Measurements from ENCODE around the gene RNF44. TPM values are rescaled to one million over a fixed set of nuclear protein-coding genes. Genes with fewer than 3 reads are reported as not detected.

RNF44 gene
- total RNA-seq, 4 donors from 2014 or later, result 1.2 to 32.6 (median 9.2) TPM

- H3K9me3 ChIP-seq, result no peaks in the 10 kb centered on the region
- no peak overlapping the region for H3K27ac ChIP-seq
- intact Hi-C loops (cut with DNase I; ENCODE audit: low total_unique reads), result no loop called here
- H3K27me3 ChIP-seq, result no peaks in the 10 kb centered on the region
- no peak for DNase-seq
- H3K36me3 ChIP-seq, result no peaks in the 10 kb centered on the region
- TF ChIP-seq POLR2A (IDR thresholded peaks at IDR 0.05), result no peak
- no peak for TF ChIP-seq CTCF (IDR thresholded peaks at IDR 0.05)
- no peak overlapping the region for H3K4me3 ChIP-seq
- H3K4me1 ChIP-seq, result no peaks in the 10 kb centered on the region
These were observed 25.0 kb upstream of the RNF44 start for GRCh38 chr5:176562189-176562588.

GRCh38 chr5:176561259-176561658 is 24.1 kb upstream of the RNF44 start:
- Histone ChIP-seq H3K27ac (no peak overlapping the region), H3K9me3 (no peaks in the 10 kb centered on the region), H3K4me3 (no peak overlapping the region), H3K36me3 (no peaks in the 10 kb centered on the region), H3K4me1 (no peaks in the 10 kb centered on the region), H3K27me3 (no peaks in the 10 kb centered on the region)
- no peak for DNase-seq
- intact Hi-C loops (cut with DNase I; ENCODE audit: low total_unique reads), result no loop called here
- TF ChIP-seq POLR2A (IDR thresholded peaks at IDR 0.05), result no peak
- no peak for TF ChIP-seq CTCF (IDR thresholded peaks at IDR 0.05)

- no peaks in the 10 kb centered on the region for H3K27me3 ChIP-seq
- no peak for DNase-seq
- H3K36me3 ChIP-seq, result no peaks in the 10 kb centered on the region
- no peaks in the 10 kb centered on the region for H3K4me1 ChIP-seq
- H3K27ac ChIP-seq, result no peak overlapping the region
- no peak overlapping the region for H3K4me3 ChIP-seq
- H3K9me3 ChIP-seq, result no peaks in the 10 kb centered on the region
- TF ChIP-seq POLR2A (IDR thresholded peaks at IDR 0.05) (no peak), CTCF (IDR thresholded peaks at IDR 0.05) (no peak)
- intact Hi-C loops (cut with DNase I; ENCODE audit: low total_unique reads), result no loop called here
These were observed 23.2 kb upstream of the RNF44 start for GRCh38 chr5:176560364-176560763.

- Histone ChIP-seq H3K9me3 (no peaks in the 10 kb centered on the region), H3K27ac (no peak overlapping the region), H3K36me3 (no peaks in the 10 kb centered on the region), H3K4me1 (no peaks in the 10 kb centered on the region), H3K27me3 (no peaks in the 10 kb centered on the region), H3K4me3 (no peak overlapping the region)
- no peak for DNase-seq
- TF ChIP-seq CTCF (IDR thresholded peaks at IDR 0.05) (no peak), POLR2A (IDR thresholded peaks at IDR 0.05) (no peak)
- intact Hi-C loops (cut with DNase I; ENCODE audit: low total_unique reads), result no loop called here
These were observed 22.5 kb upstream of the RNF44 start for GRCh38 chr5:176559683-176560082.

GRCh38 chr5:176557846-176558245 is 20.6 kb upstream of the RNF44 start:
- intact Hi-C loops (cut with DNase I; ENCODE audit: low total_unique reads), result no loop called here
- Histone ChIP-seq H3K9me3 (no peaks in the 10 kb centered on the region), H3K27ac (no peak overlapping the region), H3K4me1 (no peaks in the 10 kb centered on the region), H3K4me3 (no peak overlapping the region), H3K36me3 (no peaks in the 10 kb centered on the region), H3K27me3 (no peaks in the 10 kb centered on the region)
- no peak for TF ChIP-seq CTCF (IDR thresholded peaks at IDR 0.05)
- TF ChIP-seq POLR2A (IDR thresholded peaks at IDR 0.05), result no peak
- no peak for DNase-seq
